HepG2 (cell line): ENCODE measurements around the gene CPN1. TPM values are rescaled to one million over a fixed set of nuclear protein-coding genes. Genes with fewer than 3 reads are reported as not detected.

Experiments used
- CHD4 ChIP-seq: fragments of 200-600 bp; sonication (generic); IDR thresholded peaks from 2 replicates; pipeline ENCODE4 v1.7.0; 2017; ENCODE audit warnings: mild to moderate bottlenecking, low read length, borderline replicate concordance
- FOXP4 ChIP-seq: sonication (generic); formaldehyde crosslinking; IDR thresholded peaks from 2 replicates; pipeline ENCODE4 v1.4.0; 2020; ENCODE audit warnings: missing genetic modification reagents
- GATAD2A ChIP-seq: IDR thresholded peaks from 2 replicates; pipeline ENCODE4 v1.6.1; 2016
- IKZF1 ChIP-seq: fragments of 450-650 bp; IDR thresholded peaks from 2 replicates; pipeline ENCODE4 v1.7.1; 2016
- JUN ChIP-seq: sonication (generic); formaldehyde crosslinking; IDR thresholded peaks from 2 replicates; pipeline ENCODE4 v1.4.0; 2020; ENCODE audit warnings: mild to moderate bottlenecking, missing genetic modification reagents
- KAT7 ChIP-seq: IDR thresholded peaks from 2 replicates; pipeline ENCODE4 v1.6.1; 2018; ENCODE audit warnings: borderline replicate concordance, missing compliant biosample characterization
- MIXL1 ChIP-seq: IDR thresholded peaks from 2 replicates; pipeline ENCODE4 v1.6.1; 2016
- NR2C2 ChIP-seq: sonication (generic); formaldehyde crosslinking; IDR thresholded peaks from 2 replicates; pipeline ENCODE4 v1.4.0; 2020; ENCODE audit warnings: missing genetic modification reagents, mild to moderate bottlenecking, moderate library complexity, borderline replicate concordance
- PITX1 ChIP-seq: sonication (generic); formaldehyde crosslinking; IDR thresholded peaks from 2 replicates; pipeline ENCODE4 v1.5.1; 2020; ENCODE audit warnings: mild to moderate bottlenecking, missing genetic modification reagents
- POLR2AphosphoS2 ChIP-seq: IDR thresholded peaks from 2 replicates; pipeline ENCODE4 v1.6.1; 2011; ENCODE audit warnings: low read depth, low read length, improper control_type of control experiment
- THAP11 ChIP-seq: IDR thresholded peaks from 2 replicates; pipeline ENCODE4 v1.6.1; 2016; ENCODE audit warnings: missing biosample characterization, missing genetic modification reagents
- ZNF296 ChIP-seq: sonication (generic); formaldehyde crosslinking; conservative IDR thresholded peaks from 2 replicates; pipeline ENCODE4 v1.5.0; 2020; ENCODE audit warnings: mild to moderate bottlenecking, missing genetic modification reagents
- ZNF687 ChIP-seq: sonication (generic); formaldehyde crosslinking; IDR thresholded peaks from 2 replicates; pipeline ENCODE4 v1.5.1; 2020; ENCODE audit warnings: mild to moderate bottlenecking, missing genetic modification reagents, moderate library complexity
- ZNF704 ChIP-seq: sonication (generic); formaldehyde crosslinking; IDR thresholded peaks from 2 replicates; pipeline ENCODE4 v1.8.1; 2023; ENCODE audit warnings: mild to moderate bottlenecking, inconsistent platforms, moderate library complexity, missing genetic modification reagents, borderline replicate concordance
- polyA plus RNA-seq, 8 experiments: library from polyadenylated mRNA; depleted of rRNA in 3 of 8; stranded (reverse) in 7 of 8; unstranded in 1 of 8; fragments of >200 nt; fragmentation: Illumina TruSeq in 4 of 8; extraction: Trizol in 4 of 8; gene quantifications; 2 replicates each; pipeline versions ENCODE4 v1.2.1 to v1.2.3, GENCODE V29; 2011 to 2016; ENCODE audit warnings: low read depth in 4 of 8, missing spikeins in 1 of 8, mixed read lengths in 1 of 8; ENCODE audit not compliant: insufficient read depth in 1 of 8
- total RNA-seq, 5 experiments: library from RNA; depleted of rRNA; stranded (reverse); fragments of >200 nt; fragmentation: Illumina TruSeq; extraction: Trizol; gene quantifications; 2 replicates each; pipeline ENCODE4 v1.2.3, GENCODE V29; 2016; ENCODE audit warnings: low read depth in 1 of 5
- TF ChIP-seq, protein P1 (sequence below), 2 experiments: IDR thresholded peaks; 2 replicates each; pipeline ENCODE4 v1.6.1; 2011 to 2012; ENCODE audit warnings: low read length in 2 of 2, borderline replicate concordance in 1 of 2, low read depth in 1 of 2, mild to moderate bottlenecking in 1 of 2, moderate library complexity in 1 of 2
- TF ChIP-seq, protein P2 (sequence below): IDR thresholded peaks from 2 replicates; pipeline ENCODE4 v1.6.1; 2016; ENCODE audit warnings: missing compliant biosample characterization, missing genetic modification reagents, borderline replicate concordance

Gene CPN1
- total and polyA plus RNA-seq, 2 of the 13 experiments (the other 11 are each of a cell fraction or from before 2014, with no cell fraction given), result 17.3 to 35.1 TPM

DNA sequence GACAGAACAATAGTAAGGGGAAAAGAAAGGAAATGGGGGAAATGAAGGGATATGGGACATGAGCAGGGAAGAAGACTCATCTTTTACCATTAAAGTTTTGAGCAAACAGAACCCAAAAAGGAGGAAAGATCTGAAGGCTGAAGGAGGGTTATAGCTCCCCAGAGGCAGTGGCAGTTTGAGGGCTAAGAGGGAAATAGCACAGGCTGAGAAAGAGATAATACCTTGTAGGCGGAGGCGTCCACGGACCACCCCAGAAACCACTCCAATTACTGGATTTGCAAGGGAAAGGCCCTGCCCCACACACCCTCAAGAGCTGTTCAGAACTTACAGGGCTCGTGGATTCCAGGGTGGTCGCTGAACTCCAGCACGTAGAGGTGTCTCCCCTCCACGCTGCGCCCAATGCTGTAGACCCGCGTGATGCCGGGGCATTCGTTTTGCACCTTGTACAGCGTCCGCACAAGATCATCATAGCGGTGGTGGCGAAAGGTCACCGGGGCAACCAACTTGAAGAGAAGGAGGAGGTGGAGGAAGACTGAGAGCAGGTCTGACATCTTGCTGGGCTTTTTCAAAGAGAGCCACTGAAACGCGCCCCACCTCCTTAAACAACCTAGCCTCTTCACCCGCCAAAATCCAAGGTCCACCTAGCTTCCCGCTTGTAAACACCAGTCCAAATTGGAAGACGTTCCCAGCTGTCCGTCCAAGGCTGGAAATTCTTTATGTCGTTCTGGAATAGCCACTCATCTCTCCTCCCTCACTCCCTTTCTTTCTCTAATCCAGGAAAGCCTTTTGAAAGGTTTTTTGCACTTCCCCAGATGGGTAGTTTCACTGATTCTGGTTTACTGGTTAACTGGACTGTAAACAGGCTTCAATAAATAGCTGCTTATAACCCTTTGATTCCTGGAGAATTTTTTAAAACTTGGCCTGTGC lies at the start of gene CPN1 (continued):
- TF ChIP-seq, protein P1, sequence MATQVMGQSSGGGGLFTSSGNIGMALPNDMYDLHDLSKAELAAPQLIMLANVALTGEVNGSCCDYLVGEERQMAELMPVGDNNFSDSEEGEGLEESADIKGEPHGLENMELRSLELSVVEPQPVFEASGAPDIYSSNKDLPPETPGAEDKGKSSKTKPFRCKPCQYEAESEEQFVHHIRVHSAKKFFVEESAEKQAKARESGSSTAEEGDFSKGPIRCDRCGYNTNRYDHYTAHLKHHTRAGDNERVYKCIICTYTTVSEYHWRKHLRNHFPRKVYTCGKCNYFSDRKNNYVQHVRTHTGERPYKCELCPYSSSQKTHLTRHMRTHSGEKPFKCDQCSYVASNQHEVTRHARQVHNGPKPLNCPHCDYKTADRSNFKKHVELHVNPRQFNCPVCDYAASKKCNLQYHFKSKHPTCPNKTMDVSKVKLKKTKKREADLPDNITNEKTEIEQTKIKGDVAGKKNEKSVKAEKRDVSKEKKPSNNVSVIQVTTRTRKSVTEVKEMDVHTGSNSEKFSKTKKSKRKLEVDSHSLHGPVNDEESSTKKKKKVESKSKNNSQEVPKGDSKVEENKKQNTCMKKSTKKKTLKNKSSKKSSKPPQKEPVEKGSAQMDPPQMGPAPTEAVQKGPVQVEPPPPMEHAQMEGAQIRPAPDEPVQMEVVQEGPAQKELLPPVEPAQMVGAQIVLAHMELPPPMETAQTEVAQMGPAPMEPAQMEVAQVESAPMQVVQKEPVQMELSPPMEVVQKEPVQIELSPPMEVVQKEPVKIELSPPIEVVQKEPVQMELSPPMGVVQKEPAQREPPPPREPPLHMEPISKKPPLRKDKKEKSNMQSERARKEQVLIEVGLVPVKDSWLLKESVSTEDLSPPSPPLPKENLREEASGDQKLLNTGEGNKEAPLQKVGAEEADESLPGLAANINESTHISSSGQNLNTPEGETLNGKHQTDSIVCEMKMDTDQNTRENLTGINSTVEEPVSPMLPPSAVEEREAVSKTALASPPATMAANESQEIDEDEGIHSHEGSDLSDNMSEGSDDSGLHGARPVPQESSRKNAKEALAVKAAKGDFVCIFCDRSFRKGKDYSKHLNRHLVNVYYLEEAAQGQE (IDR thresholded peaks at IDR 0.05; ENCODE audit: borderline replicate concordance in 1 of 2, low read depth in 1 of 2, low read length in 2 of 2), result no peak
- TF ChIP-seq, protein P2, sequence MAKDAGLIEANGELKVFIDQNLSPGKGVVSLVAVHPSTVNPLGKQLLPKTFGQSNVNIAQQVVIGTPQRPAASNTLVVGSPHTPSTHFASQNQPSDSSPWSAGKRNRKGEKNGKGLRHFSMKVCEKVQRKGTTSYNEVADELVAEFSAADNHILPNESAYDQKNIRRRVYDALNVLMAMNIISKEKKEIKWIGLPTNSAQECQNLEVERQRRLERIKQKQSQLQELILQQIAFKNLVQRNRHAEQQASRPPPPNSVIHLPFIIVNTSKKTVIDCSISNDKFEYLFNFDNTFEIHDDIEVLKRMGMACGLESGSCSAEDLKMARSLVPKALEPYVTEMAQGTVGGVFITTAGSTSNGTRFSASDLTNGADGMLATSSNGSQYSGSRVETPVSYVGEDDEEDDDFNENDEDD, result peak; percentile 53; the same call in 1 of the 2 replicates
- TF ChIP-seq ZNF704 (CRISPR knock-in tag) (0 out of 2 replicates have a peak, but pooled peaks have one; percentile 18), KAT7 (CRISPR knock-in tag) (peak; percentile 65; the same call in 1 of the 2 replicates), GATAD2A (peak; percentile 53), ZNF687 (CRISPR knock-in tag) (peak; percentile 74), FOXP4 (peak; percentile 93), ZNF296 (CRISPR knock-in tag) (no peak), NR2C2 (peak; percentile 41; the same call in 1 of the 2 replicates), CHD4 (no peak), JUN (CRISPR knock-in tag) (no peak), POLR2AphosphoS2 (no peak), THAP11 (CRISPR knock-in tag) (peak; percentile 24; the same call in 1 of the 2 replicates), IKZF1 (no peak), PITX1 (CRISPR knock-in tag) (peak; percentile 50; the same call in 1 of the 2 replicates), MIXL1 (no peak)
